Measurements from ENCODE around the gene SAP30L.

The SAP30L gene

GRCh38 chr5:154421868-154422267, 23.9 kb upstream of the SAP30L start:
- DNase-seq, result no peak

DNA sequence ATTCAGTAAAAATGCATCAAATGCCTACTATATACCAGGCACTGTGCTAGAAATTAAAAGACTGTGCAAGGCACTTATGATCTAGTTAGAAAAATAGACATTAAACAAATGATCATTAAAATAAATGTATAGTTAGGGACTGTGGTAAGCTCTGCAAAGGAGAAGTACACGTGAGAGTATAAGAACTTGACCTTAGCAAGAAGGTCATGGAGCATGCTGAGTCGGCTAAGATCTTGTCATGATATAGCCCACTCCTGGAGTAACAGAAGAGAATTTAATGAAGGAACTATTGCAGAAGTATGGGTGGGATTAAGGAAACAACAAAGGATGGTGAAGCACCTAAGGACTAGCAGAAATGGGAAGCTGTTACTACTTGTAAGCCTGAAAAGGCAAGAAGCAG, 23.5 kb upstream of the SAP30L start:
- DNase-seq, result no peak

DNA sequence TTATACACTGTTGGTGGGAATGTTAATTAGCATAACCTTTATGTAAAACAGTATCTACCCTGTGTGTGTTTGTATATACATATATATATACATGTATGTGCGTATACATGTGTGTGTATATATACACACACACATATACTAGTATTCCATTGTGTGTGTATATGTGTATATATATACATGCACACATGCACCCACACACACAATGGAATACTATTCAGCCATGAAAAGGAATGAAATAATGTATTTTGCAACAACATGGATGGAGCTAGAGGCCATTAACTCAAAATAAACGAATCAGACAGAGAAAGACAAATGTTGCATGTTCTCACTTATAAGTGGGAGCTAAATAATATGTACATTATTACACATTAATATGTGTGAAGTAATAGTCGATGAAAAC, 17.6 kb upstream of the SAP30L start:
- DNase-seq, result no peak

- no peak for DNase-seq
Measured at GRCh38 chr5:154429341-154429740, 16.5 kb upstream of the SAP30L start.

- no peak for DNase-seq
Measured at GRCh38 chr5:154430466-154430865, 15.3 kb upstream of the SAP30L start.

- no peak for DNase-seq
Measured at GRCh38 chr5:154430961-154431630, 14.7 kb upstream of the SAP30L start.

DNA sequence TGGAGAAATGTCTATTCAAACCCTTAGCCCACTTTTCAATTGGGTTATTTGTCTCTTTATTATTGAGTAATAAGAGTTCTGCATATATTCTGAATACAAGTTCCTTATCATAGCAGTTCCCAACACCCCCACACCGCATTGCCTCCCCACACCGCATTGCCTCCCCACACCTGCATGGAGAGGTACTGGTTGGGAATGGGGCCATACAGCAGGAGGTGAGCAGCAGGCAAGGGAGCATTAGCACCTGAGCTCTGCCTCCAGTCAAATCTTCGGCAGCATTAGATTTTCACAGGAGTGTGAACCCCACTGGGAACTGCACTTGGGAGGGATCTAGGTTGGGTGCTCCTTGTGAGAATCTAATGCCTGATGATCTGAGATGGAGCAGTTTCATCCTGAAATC, 10.6 kb upstream of the SAP30L start:
- DNase-seq, result no peak

GRCh38 chr5:154437281-154437965, 8.4 kb upstream of the SAP30L start:
- no peak for DNase-seq

GRCh38 chr5:154440540-154440939, 5.3 kb upstream of the SAP30L start:
- no peak for DNase-seq

GRCh38 chr5:154442801-154443200, 3.0 kb upstream of the SAP30L start:
- no peak for DNase-seq

DNA sequence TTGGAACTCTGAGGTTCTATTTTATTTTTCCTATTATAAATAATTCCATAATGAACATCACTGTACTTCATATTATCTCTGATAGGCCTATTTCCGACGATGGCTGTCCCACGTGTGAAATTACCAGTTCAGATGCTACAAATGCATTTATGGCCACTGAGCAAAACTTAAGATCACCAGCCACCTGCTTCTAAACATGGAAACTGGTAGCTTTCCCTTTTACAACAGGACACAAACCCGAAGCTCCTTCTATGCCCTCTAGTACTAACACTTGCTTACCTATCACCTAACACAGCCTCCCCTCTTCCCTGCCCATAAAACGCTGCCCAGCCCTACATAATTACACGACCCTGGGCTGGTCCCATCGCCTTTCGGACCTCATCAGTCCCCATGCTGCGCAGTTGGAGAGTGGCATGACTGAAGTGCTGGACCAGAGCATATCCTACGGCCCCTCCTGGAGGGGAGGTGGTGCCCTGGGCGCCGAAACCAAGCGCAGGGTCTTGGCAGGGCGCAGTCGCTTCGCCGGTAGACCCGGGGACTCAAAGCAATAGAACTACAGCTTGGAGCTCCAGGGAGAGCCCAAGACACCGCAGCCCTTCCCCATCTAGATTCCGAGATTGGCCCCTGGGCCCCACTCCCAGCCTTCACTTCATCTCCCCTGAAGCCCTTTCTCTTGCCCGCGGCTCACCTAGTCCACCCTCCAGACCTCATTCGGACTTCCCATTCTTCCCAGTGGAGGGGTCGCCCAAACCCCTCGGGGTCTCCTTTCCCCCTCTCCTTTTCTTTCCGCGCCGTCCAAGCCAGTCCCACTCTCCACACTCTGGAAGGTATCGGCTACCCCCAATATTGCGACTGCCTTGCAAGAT, 1.0 kb upstream of the SAP30L start:
- DNase-seq, result no peak

DNA sequence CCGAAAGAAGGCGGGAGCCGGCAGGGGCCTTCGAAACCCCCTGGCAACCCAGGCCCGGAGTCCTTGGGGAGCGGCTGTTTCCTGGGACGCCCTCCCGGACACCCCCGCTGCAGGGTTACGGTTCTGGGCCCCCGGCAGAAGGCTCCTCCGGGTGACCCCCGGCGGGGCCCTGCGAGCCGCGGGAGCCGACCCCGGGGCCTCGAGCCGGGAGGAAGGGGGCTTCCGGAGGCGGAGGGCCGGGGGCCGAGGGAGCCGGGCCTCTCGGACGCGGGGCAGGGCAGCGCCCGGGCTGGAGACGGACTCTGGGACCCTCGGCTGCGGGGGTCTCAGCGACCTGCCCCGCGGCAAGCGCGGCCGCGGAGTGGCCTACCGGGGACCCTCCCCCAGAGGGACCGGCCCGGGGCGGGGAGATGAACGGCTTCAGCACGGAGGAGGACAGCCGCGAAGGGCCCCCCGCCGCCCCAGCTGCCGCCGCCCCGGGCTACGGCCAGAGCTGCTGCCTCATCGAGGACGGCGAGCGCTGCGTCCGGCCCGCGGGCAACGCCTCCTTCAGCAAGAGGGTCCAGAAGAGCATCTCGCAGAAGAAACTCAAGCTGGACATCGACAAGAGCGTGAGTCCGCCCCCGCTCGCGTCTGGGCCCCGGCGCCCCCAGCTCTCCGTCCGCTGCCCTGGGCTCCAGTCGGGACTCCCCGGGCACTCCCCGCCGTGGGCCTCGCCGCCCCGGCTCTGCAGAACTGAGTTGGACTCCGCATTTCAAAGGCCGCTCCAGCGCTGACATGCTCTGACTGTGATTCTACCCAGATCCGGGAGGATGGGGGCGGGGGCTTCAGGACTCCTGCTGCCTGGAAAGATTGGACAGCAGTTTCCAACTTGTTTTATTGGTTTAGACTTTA, 645 bp downstream of the SAP30L start:
- DNase-seq, result peak; percentile 14 to 38

DNA sequence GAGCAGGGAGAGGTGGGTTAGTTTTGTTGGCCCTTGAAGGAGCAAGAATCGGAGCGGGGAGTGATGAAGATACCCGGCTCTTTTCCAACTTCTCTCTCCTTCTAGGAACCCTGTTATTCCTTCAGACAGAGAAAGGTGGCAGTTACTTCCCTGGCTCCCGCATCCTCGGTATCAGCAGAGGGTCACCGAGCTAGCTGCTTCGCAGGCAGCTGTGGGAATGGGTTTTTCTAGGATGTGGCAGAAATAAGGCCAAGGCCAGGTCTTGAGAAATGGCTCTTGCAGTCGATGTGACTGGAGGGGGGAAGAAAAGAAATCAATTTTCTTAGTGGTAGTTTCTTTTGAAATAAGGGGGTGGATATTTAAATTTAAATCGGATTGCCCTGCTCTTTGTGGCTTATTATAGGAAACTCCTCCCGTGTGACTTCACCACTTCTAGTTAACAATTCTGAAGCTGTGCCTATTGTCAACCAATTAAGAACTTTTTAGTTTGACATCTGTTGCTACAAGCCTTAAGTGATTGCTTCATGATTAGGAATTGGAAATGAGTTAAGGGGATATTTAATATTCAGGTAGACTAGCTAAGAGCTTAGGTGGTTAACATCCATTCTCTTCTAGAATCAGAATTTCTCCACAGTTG, 1.4 kb downstream of the SAP30L start:
- DNase-seq, result no peak

DNA sequence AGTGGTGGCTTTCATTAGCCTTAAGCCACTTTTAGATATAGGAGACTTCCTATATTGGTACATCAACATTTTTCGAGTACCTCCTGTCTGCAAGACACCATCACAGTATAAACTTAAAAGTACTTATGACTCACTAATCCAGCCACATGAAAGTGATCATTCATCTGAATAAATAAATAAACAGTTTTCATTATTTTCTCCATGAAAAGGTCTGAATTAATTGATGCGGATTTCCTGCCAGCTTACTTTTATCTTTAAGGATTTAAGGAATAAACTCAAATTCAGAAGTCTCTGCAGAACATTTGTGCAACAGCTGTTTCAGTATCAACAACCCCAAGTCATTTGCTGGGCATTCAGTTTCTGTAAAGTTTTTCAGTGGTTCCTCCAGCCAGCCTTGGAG, 4.0 kb downstream of the SAP30L start:
- no peak for DNase-seq

GRCh38 chr5:154451957-154452356, 6.2 kb downstream of the SAP30L start:
- DNase-seq, result no peak

DNA sequence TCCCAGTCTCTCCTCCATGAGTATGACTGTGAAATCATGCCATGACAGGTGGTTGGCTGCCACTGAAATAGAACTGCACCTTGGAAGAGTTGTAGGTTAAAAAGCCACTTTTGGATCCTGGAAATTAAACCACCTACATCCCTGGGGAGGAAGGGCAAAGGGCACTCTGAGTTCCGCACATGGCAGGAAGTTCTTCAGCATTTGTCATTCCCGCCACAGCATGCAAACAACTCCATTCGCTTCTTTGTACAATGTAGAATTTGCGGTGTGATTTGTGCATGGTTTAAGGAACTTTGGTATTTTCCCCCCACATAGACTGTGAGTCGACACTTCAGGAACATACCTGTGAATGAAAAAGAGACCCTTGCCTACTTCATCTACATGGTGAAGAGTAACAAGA, 9.8 kb downstream of the SAP30L start:
- DNase-seq, result no peak

DNA sequence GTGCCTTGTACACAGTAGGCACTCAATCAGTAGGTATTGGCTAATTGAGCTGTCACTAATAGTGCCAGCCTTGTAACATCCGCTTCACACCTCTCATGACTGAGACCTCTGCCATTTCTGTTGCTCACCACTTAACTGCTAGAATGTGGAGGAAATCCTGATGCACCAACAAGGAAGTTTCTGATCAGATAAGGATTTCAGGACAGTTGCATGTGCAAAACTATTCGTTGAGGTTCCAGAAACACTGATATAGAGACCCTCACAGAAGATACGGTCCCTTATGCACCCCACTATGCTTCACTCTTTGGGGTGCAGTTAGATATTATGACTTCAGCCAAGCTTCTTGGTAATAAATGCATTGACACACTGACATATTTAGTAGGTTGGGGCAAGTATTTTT, 10.7 kb downstream of the SAP30L start:
- DNase-seq, result no peak

- DNase-seq, result no peak
Measured at GRCh38 chr5:154459015-154459414, 13.2 kb downstream of the SAP30L start.

DNA sequence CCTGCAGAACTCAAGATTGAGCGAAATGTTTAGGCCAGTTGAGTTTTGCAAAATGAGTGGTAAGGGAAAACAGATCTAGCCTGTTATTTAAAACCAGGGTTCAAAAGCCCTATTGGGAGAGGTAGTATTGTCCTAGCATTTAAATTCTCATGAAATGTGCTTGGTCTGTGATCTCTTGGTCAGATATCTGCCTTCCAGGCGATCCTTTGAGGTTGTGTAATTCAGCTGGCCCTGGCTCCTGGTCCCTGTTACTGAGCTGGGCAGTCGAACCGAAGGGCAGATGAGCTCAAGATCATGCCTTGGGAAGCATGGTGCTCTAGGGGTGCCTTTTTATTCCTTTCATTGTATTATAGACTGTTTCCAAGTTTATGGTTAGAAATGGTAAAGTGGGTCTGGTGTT, 14.4 kb downstream of the SAP30L start:
- no peak for DNase-seq

DNA sequence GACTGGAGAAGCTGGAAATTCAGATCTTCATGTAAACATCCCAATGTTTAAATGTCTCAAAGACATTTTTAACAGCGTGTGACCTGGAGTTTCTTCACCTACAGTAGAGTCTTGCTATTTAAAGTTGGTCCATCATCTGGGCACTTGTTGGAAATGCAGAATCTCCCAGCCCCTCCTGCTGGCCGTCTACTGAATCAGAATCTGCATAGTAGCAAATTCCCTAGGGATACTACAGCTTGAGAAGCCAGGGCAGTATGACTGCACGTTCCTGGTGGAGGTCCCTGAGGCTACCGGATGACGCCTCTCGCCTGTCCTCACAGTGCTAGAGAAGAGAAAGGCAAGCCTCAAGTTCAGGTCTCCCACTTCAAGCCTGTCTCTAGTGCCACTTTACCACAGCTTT, 15.7 kb downstream of the SAP30L start:
- no peak for DNase-seq

GRCh38 chr5:154464438-154464837, 18.6 kb downstream of the SAP30L start:
- DNase-seq, result no peak

DNA sequence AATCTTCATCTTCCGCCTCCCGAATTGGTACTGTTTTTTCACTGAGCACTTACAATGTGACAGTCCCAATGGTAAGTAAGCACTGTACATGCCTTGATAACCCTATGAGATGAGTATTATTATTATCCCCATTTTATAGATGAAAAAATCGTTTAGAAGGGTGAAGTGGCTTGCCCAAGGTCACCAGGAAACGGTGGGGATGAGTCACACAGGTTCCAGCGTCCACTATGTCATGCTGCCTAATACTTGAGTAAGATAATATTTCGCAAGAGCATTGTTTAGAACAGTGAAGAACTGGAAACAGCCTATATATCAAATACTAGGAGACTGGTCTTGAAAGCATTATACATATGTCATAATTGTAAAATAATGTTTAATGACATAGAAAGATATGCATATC, 19.4 kb downstream of the SAP30L start:
- DNase-seq, result no peak
